Measurements from ENCODE around the gene TJP3.

TJP3 gene

DNA sequence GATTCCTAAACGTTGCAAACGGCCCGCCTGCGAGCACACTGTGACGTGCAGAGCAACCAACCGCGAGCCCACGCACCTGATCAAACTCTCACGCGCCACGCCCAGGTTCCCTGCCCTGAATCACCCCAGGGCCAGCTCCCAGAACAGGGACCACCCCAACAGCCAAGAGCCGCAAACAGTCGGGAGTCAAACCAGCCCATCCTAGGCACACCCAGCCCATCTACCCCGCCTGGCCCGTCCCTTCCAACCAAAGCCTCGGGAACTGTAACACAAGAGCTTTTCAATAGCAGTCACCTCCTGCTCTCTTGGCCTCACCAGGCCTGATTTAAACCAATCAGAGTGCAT lies 16.8 kb upstream of the TJP3 start:
- no peak for DNase-seq

DNA sequence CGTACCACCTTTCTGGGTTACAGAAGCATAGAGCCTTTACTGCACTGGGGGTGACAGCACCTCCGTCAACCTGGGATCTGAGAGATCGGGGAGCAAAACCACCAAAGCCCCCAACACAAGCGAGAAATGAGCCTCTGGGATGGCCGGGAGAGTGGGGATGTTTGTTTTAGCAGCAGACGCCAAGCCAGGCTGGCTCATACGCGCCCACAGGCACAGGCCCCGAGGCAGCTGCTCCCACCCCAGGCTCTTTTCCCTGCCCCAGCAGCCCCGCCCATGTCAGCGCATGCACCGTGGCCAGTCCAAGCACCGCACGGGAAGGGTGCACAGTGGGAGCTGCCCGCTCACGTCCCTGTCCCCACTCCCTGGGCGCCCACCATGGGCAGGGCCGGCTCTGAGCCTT lies 16.5 kb upstream of the TJP3 start:
- no peak for DNase-seq

DNA sequence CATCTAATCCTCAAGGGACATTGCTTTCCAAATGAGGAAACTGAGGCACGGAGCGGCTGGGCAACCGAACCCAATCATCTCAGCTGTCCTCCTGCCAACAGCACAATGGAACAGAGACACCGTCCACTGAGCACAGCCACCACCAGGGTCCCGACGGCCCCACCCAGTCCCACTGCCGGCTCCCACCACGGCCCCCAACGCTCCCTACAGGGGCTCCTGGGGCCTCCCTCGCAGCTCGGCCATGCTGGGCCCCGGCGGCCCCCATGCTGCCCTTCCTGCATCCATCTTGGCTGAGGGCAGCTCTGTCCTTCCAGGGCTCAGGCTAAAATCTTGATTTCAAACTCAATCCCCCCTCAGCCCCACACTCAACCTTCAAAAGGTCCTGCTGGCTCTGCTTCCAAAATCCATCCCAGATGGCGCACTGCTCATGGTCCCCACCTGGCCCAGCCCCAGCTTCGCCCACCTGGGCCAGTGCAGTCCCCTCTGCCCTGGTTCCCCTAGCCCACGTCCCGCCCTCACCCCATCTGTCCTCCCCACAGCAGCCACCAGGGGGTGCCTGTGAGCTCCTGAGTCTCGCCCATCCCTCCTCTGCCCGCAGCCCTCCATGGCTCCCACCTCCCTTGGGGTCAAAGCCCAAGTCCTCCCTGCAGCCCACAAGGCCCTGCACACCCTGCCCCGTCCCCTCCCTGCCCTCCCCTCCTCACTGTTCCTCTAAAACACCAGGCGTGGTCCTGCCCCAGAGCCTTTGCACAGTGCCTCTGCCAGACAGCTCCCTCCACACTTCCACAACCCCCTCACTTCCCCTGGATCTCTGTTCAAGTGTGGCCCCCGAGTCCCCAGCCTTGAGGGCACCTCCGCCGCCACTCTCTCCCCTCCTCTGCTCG lies 15.8 kb upstream of the TJP3 start:
- DNase-seq: no peak

DNA sequence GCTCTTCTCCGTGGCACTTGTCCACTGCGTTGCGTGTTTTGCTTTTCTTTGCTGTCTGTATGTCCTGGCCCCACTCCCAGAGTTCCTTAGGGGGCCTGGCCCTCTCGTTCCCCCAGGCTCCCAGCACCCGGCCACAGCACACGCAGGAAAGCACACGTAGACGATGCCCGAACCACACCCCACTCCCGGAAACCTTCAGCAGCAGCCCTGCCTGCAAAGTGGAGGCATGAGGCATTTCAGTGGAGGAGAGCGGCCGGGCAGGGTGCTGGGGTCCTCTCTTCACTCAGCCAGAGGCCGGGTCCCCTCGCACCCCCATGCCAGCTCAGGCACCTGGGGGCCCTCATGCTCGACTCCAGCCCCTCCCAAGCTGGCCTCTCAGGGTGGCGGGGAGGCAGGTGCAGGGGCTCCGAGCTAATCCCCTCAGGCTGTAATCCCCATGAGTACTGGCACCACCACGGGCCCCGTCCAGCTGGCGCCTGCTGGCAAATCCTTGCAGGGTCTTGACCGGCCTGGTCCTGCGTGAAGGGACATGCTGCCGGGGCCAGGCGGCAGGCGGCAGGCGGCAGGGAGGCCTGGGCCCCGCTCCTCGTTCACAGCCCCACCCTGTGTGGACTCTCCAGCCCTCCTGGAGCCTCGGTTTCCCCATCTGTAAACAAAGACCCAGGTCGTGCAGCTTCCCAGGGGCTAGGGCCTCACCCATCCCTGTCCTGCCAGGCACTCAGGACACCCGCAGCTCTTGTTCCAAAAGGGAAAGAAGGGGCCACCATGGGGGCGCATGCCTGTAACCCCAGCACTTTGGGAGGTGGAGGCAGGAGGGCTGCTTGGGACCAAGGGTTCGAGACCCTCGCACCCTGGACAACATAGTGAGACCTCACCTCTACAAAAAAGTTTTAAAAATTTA lies 14.9 kb upstream of the TJP3 start:
- no peak for DNase-seq

DNA sequence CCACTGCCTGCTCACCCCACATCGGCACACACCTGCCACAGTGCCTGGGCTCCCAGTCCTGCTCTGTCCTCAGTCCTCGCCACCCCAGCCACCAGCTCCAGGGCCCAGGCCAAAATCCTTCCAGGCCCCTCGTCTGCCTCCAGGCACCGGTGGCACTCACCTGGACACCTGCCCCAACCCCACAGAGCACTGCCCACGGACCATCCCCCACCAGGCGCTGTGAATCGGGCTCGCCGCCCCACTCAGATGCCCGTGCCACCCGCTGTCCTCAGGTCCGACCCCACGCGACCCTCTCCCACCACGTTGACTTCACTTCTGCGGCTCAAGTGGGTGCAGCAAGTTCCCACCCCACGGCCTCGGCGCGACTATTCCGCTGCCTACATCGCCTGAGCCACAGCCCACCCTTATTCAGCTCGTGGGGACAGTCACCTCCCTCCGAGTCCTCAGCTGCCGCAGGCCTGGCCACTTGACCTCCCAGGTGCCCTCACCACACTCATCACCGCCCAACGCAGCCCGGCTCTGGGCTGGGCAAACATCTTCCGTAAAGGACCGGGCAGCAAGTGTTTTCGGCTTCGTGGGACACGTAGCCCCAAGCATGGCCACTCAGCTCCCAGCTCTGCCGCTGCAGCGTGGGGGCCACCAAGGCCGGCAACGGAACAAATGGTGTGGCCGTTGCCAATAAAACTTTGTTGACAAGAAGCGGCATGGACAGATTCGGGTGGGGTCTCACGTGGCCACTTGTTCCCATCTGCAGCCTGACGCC lies 13.6 kb upstream of the TJP3 start:
- DNase-seq: no peak

DNA sequence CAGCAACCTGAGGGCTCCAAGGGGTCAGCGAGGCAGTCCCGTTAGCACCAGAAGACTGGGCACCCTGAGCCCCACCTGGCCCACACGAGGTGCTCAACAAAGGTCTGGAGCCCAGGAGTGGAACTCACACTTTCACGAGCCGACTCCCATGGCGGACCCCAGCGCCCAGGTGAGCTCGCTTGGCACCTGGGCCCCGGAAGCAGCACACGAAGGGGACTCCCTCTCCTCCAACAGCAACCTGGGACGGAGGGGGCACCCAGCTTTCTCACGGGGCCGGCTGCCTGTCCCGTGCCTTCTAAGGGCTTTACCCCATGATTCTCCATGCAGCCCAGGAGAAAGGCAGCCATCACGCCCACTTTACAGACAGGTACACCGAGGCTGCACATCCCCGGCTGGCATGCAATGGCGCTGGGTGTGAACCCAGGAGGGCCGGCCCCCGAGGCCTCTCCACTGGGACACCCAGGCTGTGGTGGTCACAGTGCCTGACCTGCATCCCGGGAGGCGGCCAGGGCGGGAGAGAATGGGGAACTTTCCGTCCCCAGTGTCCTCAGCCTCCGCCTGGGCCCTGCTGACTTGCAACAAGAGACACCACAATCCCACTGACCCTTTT lies 13.0 kb upstream of the TJP3 start:
- no peak for DNase-seq

DNA sequence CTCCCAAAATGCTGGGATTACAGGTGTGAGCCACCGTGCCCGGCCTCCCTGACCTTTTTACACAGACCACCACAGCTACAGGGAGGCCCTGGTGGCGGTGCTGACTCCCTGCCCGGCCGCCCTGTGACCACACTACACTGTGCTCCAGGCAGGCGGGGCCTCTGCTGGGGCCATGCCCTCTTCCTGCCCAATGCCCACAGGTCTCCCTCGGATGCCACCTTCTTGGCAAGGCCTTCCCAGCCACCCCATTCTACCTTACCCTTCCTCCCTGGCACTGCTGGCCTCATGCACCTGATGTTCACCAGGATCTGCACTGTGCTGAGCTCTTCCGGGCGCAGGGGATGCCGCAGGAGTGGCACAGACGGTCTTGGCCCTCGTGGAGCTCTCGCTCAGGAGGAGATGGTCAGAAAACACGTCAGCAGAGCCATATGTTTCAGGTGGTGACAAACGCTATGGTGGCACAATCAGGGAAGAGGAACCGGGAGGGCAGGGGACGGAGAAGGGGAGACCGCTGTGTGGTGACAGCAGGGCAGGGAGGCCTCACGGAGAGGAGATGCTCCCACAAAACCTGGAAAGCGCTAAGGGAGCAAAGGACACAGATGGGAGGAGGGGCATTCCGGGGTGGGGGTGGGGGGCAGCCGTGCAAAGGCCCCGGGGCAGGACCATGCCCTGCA lies 12.1 kb upstream of the TJP3 start:
- no peak for DNase-seq

DNA sequence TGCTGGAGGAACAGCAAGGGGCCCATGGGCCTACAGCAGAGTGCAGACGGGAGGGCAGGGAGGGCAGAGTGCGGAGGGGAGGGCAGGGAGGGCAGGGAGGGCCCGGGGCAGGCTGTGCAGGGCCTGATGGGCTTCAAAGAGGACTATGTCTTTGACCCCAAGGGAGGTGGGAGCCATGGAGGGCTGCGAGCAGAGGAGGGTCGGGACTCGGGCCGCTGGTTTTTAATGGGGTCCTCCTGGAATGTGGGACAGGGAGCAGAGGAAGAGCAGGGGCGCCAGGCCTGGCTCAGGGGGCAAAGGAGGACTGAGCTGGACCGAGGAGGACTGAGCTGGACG lies 11.6 kb upstream of the TJP3 start:
- no peak for DNase-seq

DNA sequence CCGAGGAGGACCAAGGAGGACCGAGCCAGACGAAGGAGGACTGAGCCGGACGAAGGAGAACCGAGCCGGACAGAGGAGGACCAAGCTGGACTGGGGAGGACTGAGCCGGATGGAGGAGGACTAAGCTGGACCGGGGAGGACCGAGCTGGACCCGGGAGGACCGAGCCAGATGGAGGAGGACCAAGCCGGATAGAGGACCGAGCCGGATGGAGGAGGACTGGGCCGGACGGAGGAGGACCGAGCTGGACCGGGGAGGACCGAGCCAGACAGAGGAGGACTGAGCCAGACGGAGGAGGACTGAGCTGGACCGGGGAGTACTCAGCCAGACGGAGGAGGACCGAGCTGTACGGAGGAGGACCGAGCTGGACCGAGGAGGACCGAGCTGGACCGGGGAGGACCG lies 11.1 kb upstream of the TJP3 start:
- no peak for DNase-seq

DNA sequence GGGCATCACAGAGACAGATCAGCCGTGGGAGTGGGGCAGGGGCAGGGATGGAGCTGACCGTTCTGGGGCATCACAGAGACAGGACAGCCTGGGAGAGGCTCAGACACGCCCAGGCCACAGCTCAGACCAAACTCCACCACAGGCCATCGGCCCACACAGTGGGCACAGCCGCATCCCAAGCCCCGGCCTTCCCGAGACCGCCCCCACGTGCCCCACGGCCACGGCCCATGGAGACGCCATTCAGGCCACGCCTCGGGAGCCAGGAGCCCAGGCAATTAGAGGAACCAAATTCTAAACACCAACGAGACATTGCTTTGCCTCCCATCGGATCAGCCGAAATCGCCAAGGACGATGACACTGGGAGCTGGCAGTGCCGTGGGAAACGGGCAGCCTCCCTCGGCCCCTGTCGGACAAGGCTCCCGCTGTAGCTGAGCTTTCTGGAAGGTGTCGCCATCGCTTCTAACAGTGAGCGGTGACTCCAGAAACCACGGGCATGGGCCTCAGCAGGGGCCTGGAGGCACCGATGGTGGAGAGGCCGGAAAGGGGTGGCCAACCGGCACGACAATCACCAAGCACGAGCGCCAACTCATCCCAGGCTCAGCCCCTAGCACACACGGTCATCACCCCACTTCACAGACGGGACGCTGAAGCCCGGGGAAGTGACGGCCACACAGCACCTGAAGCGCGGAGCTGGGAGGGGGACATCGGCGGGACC lies 10.4 kb upstream of the TJP3 start:
- DNase-seq: no peak

DNA sequence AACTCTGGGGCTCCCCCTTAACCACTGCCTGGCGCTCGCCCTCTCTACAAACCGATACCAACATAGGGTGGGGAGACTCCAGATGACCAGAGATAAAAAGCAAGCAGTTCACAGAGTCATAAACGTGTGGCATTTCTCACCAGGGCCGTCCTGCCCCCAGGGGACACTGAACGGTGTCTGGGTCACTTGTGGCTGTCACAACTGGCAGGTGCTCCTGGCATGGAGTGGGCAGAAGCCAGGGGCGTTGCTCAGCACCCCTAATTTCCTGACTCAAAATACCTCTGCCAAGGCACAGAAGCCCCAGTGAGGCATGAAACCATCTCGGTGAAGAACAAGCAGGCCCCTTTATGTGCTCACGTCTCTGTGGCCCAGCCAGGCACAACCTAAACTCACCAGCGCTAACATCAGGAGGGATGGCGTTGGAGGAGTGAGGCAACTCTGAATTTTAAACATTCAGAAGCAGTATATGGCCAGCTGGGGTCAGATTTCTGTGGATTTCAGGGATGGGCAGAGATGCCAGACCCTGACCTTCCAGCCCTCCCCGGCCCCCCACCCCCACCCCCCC lies 9.7 kb upstream of the TJP3 start:
- no peak for DNase-seq

DNA sequence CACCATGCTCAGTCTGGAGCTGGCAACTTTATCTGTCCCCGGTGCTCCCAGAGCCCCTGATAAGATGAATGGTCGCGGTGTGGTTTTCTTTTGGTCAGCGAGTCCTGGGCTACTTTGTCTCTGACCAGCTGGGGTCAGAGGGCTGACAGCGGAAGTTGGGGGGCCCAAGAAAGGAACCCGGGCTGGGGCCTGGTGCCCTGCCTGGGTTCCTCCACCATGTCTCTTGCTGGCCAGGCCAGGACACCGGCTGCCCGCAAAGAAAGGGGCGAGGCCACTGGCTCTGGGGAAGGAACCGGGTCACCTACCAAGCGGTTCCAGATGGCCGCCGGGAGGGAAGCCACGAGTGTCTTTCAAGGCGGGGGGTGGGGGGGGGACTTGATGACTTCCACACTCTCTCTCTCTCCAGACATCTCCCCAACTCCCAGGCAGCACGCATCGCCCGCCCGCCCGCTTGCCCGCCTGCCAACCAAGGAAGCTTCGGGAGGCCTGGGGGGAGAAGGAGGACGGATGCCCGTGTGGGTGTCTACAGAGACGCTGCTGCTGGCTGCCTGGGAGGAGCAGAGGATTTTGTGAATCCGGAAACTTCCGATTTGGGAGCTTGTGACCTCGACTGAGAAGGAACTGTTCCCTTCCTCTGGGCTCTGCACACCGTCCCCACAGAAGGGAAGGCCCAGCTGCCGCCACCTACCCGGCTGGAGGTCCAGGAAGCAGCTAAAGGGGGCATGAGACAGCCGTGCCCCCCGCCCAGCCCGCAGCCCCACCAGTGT lies 9.0 kb upstream of the TJP3 start:
- DNase-seq: no peak

DNA sequence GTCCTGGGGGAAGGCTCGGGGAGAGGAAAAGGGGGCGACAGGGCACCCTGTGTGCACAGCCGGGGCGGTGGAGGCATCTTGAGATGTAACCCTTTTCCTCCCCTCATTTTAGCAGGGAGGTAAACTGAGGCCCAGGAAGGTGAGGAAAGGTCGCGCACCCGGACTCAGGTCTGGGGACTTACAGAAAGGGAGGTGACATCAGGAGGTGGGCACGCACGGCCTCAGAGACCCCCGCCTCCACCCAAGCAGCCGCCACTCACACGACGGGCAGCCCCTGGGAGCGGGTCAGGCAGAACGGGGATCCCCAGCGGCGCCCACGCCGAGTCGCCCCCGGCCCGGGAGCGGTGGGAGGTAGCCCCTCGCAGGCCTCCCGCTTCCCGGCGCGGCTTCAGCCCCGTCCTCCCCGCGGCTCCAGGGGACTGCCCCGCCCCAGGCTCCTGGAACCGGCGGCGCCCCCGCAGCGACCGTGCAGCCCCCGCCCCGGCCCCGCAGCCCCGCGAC lies 8.4 kb upstream of the TJP3 start:
- DNase-seq: no peak

DNA sequence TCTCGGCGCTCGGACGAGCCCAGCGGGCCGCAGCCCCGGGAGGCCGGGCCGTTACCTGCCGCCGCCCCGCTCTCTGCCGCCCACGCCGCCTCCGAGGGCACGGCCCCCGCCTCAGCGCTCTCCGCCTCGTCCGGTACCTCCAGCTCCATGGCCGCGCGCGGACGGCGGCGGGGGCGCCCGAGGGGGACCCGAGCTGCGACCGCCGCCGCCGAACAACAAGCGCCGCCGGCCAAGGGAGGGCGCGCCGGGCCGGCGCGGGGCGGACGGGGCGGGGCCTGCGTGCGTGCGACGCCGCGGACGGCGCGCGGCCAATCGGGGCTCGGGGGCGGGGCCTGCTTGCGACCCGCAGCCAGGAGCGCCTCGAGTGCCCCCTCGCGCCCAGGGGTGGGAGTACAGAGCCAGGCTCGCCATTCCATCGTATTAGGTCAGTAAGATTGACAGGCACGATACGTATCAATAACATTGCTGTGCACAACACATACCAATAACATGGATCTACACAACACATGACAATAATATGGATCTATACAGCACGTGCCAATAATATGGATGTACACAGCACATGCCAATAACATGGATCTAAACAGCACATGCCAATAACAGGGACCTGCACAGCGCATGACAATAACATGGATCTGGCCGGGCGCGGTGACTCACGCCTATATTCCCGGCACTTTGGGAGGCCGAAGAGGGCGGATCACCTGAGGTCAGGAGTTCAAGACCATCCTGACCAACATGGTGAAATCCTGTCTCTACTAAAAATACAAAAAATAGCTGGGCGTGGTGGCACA lies 7.7 kb upstream of the TJP3 start, which contains the start of gene PIP5K1C:
Gene PIP5K1C (minus strand): TSS at position 227 of the 791 bp plus-strand sequence. CDS start 78 bp downstream, at position 149.
- peak; percentile 54 for DNase-seq

DNA sequence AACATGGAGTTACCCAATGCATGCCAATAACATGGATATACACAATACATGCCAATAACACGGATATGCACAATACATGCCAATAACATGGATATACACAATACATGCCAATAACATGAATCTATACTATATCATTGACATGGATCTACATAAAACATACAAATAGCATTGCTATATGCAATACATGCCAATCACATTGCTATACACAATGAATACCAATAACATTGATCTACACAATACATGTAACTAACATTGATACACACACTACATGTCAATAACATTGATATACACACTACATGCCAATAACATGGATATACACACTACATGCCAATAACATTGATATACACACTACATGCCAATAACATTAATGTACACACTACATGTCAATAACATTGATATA lies 7.0 kb upstream of the TJP3 start:
- DNase-seq: no peak

DNA sequence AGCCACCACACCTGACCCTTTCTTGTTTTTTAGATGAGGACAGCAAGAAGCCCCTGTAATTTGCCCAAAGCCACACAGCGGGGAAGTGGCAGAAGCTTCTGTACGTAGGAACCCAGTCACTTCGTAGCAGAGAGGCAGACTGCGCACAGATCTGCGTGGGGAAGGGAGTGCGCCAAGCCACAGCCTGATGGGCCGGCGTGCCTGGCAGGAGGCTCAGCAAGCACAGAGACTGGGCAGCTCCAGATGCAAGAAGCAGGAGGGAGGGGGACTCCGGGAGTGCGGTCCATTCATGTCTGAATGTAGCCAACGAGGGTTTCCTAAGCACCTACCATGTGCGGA lies 347 bp upstream of the TJP3 start:
- no peak for DNase-seq

DNA sequence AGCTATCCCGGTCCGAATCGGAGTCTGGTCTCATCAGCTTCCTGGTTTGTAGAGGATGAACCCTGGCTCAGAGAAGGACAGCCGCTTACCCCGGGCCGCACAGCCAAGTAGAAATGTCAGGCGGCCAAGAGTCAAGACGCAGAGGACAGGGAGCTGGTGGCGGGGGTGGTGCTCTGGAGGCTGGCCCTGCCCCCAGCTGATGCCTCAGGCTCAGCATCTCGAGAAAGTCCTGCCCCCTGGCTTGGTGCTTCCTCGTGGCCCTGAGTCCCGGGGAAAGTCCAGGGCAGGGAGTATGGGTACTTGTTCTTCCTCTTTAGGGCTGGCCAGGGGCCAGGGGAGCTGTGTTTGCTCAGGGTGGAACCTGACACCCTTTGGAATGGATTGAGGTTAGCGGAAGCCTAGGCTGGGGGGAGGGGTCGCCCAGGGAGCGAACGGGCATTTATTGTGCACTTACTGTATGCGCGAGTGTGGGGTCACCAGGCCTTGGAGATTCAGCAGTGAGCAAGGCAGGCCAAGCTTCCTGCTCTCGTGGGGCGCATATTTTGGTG lies 2.2 kb downstream of the TJP3 start:
- DNase-seq: peak; percentile 67

DNA sequence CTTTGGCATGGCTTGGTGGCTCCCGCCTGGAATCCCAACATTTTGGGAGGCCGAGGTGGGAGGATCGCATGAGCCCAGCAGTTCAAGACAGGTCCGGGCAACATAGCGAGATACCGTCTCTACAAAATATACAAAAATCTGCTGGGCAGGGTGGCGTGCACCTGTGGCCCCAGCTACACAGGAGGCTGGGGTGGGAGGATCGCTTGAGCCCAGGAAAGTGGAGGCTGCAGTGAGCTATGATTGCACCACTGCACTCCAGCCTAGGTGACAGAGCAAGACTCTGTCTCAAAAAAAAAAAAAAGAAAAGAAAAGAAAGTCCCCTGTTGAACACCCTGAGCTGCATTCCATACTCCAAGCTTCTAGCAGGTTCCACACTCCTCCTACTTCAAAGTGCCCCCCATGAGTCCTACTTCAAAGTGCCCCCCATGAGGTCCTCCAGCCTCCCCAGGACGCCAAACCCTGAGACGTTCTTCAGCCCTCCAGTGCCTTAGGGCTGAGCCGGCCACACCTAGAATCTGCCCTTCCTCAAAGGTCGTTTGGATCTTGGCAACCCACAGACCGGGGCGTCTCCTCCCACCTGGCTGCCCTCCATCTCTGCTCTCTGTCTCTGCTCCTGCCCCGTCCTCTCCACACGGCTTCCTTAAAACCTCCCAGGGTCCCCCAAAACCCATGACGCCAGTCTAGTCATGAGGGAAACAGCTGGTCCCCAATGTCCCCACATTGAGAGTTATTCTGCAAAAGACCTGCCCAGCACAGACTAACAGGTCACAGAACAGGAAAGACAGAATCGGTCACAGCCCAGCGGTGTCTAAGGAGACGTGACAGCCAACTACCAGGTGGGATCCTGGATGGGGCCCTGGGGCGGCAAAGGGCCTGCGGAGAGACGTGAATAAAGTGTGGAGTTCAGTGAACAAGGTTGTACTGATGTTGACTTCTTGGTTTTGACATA lies 4.8 kb downstream of the TJP3 start:
- DNase-seq: no peak

All from NCI-H226 (cell line).